ENCODE data around the gene HLCS. TPM values are rescaled to one million over a fixed set of nuclear protein-coding genes. Genes with fewer than 3 reads are reported as not detected.

The HLCS gene
- total and polyA plus RNA-seq, 2 of the 8 experiments (the other 6 are each of a cell fraction or from before 2014, with no cell fraction given) = 4.7 to 12.2 TPM

DNA sequence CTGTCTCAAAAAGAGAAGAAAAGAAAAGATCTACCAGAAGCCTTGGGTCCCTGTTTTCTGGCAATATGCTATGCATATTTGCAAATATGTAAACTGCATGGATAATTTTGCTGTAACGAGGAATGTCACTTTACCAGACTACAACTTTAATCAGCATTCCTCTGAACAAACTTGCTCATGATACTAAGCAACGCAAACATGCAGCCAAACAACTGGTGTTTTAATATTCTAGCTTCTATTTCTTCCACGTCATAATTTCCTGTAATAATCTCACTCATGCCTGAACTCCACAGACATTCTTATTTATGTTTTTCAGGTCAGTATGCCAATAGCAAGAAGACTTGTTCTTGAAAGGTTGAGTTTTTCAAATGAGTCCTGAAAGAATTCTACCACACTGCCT is 153.4 kb downstream of the HLCS start (continued):
- TF ChIP-seq, protein P1, sequence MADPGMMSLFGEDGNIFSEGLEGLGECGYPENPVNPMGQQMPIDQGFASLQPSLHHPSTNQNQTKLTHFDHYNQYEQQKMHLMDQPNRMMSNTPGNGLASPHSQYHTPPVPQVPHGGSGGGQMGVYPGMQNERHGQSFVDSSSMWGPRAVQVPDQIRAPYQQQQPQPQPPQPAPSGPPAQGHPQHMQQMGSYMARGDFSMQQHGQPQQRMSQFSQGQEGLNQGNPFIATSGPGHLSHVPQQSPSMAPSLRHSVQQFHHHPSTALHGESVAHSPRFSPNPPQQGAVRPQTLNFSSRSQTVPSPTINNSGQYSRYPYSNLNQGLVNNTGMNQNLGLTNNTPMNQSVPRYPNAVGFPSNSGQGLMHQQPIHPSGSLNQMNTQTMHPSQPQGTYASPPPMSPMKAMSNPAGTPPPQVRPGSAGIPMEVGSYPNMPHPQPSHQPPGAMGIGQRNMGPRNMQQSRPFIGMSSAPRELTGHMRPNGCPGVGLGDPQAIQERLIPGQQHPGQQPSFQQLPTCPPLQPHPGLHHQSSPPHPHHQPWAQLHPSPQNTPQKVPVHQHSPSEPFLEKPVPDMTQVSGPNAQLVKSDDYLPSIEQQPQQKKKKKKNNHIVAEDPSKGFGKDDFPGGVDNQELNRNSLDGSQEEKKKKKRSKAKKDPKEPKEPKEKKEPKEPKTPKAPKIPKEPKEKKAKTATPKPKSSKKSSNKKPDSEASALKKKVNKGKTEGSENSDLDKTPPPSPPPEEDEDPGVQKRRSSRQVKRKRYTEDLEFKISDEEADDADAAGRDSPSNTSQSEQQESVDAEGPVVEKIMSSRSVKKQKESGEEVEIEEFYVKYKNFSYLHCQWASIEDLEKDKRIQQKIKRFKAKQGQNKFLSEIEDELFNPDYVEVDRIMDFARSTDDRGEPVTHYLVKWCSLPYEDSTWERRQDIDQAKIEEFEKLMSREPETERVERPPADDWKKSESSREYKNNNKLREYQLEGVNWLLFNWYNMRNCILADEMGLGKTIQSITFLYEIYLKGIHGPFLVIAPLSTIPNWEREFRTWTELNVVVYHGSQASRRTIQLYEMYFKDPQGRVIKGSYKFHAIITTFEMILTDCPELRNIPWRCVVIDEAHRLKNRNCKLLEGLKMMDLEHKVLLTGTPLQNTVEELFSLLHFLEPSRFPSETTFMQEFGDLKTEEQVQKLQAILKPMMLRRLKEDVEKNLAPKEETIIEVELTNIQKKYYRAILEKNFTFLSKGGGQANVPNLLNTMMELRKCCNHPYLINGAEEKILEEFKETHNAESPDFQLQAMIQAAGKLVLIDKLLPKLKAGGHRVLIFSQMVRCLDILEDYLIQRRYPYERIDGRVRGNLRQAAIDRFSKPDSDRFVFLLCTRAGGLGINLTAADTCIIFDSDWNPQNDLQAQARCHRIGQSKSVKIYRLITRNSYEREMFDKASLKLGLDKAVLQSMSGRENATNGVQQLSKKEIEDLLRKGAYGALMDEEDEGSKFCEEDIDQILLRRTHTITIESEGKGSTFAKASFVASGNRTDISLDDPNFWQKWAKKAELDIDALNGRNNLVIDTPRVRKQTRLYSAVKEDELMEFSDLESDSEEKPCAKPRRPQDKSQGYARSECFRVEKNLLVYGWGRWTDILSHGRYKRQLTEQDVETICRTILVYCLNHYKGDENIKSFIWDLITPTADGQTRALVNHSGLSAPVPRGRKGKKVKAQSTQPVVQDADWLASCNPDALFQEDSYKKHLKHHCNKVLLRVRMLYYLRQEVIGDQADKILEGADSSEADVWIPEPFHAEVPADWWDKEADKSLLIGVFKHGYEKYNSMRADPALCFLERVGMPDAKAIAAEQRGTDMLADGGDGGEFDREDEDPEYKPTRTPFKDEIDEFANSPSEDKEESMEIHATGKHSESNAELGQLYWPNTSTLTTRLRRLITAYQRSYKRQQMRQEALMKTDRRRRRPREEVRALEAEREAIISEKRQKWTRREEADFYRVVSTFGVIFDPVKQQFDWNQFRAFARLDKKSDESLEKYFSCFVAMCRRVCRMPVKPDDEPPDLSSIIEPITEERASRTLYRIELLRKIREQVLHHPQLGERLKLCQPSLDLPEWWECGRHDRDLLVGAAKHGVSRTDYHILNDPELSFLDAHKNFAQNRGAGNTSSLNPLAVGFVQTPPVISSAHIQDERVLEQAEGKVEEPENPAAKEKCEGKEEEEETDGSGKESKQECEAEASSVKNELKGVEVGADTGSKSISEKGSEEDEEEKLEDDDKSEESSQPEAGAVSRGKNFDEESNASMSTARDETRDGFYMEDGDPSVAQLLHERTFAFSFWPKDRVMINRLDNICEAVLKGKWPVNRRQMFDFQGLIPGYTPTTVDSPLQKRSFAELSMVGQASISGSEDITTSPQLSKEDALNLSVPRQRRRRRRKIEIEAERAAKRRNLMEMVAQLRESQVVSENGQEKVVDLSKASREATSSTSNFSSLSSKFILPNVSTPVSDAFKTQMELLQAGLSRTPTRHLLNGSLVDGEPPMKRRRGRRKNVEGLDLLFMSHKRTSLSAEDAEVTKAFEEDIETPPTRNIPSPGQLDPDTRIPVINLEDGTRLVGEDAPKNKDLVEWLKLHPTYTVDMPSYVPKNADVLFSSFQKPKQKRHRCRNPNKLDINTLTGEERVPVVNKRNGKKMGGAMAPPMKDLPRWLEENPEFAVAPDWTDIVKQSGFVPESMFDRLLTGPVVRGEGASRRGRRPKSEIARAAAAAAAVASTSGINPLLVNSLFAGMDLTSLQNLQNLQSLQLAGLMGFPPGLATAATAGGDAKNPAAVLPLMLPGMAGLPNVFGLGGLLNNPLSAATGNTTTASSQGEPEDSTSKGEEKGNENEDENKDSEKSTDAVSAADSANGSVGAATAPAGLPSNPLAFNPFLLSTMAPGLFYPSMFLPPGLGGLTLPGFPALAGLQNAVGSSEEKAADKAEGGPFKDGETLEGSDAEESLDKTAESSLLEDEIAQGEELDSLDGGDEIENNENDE (IDR thresholded peaks at IDR 0.05; ENCODE audit: insufficient replicate concordance, low read length) = no peak
- TF ChIP-seq SIN3A (conservative IDR thresholded peaks at IDR 0.05 in 1 of 2, IDR thresholded peaks at IDR 0.05 in 1 of 2; ENCODE audit: low read depth in 1 of 2, low read length in 2 of 2) (no peak), SAP30 (IDR thresholded peaks at IDR 0.05; ENCODE audit: insufficient read depth, insufficient replicate concordance, low read length) (no peak), BCL11A (IDR thresholded peaks at IDR 0.05; ENCODE audit: low read depth in 2 of 2, low read length in 2 of 2) (no peak), BRCA1 (IDR thresholded peaks at IDR 0.05; ENCODE audit: low read depth, low read length) (no peak), RBBP5 (IDR thresholded peaks at IDR 0.05; ENCODE audit: borderline replicate concordance, low read depth, low read length) (no peak), SUZ12 (IDR thresholded peaks at IDR 0.05; ENCODE audit: low read length) (no peak), NANOG (IDR thresholded peaks at IDR 0.05; ENCODE audit: insufficient read depth, low read depth, low read length, poor library complexity, severe bottlenecking) (no peak), FOSL1 (IDR thresholded peaks at IDR 0.05; ENCODE audit: insufficient read depth, low read depth, low read length) (no peak), KDM4A (IDR thresholded peaks at IDR 0.05; ENCODE audit: low read depth, low read length, severe bottlenecking) (no peak), YY1 (IDR thresholded peaks at IDR 0.05; ENCODE audit: low read depth, low read length) (no peak)

Data from H1 (cell line).